GM12874 (cell line): ENCODE measurements around the gene RELB.

ENCODE experiments used
- CTCF ChIP-seq: IDR thresholded peaks from 2 replicates; pipeline ENCODE4 v1.5.1; 2011; ENCODE audit warnings: low read depth, mild to moderate bottlenecking, control low read depth, low read length, moderate library complexity; ENCODE audit not compliant: insufficient read depth

The RELB gene

GRCh38 chr19:45046355-45046754 is 45.1 kb downstream of the RELB start:
- TF ChIP-seq CTCF, result no peak

- TF ChIP-seq CTCF, result no peak
These were observed 46.0 kb downstream of the RELB start for GRCh38 chr19:45047188-45047797.

- no peak for TF ChIP-seq CTCF
These were observed 47.9 kb downstream of the RELB start for GRCh38 chr19:45049073-45049736.

- TF ChIP-seq CTCF, result no peak
These were observed 48.8 kb downstream of the RELB start for GRCh38 chr19:45050036-45050435.

GRCh38 chr19:45051929-45052579 is 50.8 kb downstream of the RELB start:
- TF ChIP-seq CTCF, result no peak

GRCh38 chr19:45056831-45057230 is 55.6 kb downstream of the RELB start:
- no peak for TF ChIP-seq CTCF

- TF ChIP-seq CTCF, result no peak
These were observed 56.2 kb downstream of the RELB start for GRCh38 chr19:45057444-45057843.
